ENCODE results near the gene FGD2. TPM values are rescaled to one million over a fixed set of nuclear protein-coding genes. Genes with fewer than 3 reads are reported as not detected.

FGD2 gene
- total and polyA plus RNA-seq, 2 donors (not counting 1 experiment from before 2014, with no cell fraction given) = 352 to 682 TPM

DNA sequence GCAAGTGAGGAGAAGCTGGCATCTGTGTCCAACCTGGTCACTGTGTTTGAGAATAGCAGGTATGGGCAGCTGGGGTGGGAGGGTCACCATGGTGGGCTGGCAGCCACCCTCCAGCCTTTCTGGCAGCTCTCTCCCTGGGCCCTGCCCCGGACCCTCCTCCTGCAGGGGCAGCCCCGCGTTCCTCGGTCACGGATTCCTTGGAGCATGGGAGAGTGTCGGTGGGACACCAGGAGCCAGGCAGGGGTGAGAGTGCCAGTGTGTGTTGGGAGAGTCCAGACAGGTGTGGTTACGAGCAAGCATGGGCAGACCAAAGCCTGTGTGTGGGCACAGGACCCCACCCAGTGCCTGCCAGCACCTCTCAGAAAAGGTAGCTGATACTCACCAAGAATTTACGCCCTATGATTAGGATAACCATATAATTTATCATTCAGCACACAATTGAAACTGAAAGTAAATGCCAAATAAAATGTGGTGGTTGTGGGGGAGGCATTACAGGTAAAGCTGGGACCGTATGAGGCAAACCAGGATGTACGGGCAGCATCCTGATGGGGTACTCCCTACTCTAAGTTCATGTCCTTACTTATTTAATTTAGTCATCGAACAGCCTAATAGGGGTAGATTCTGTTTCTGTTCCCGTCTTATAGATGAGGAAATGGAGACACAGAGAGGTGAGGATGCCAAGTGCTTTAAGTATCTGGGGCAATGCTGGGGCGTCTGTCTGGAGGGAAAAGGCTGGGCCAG, 542 bp downstream of the FGD2 start:
- peak overlapping the region; percentile 95 for H3K27ac Mint-ChIP-seq
- peaks cover 0 to 6% (median 0%) of the 10 kb centered on the region in 3 donors for H3K9me3 ChIP-seq (ENCODE audit: control extremely low read depth in 1 of 3, control insufficient read depth in 2 of 3, insufficient read depth in 1 of 3, low read length in 2 of 3)
- H3K4me3 Mint-ChIP-seq = peak overlapping the region; percentile 96
- H3K27me3 ChIP-seq (replicated peaks in 1 of 4; ENCODE audit: control extremely low read depth in 1 of 4, control insufficient read depth in 3 of 4, insufficient read depth in 4 of 4, low read length in 3 of 4) = no peaks in the 10 kb centered on the region
- 42% methylated on average over 9 of the region's 13 CpGs for WGBS (ENCODE audit: insufficient coverage)
- H3K4me1 ChIP-seq (ENCODE audit: control insufficient read depth in 2 of 2, insufficient read depth in 2 of 2, low read length in 2 of 2) = peaks cover 56 to 83% of the 10 kb centered on the region in 2 donors
- H3K9ac ChIP-seq (ENCODE audit: low read length) = peak overlapping the region; percentile 97
- H2AFZ ChIP-seq (ENCODE audit: insufficient read depth, low read depth, low read length, poor library complexity, severe bottlenecking) = peak overlapping the region; percentile 34
- CTCF ChIA-PET = interaction anchor here (1.1 to 5.1 kb wide), 13 partner anchors 12 to 253 kb away, joined by 3 to 113 read pairs (median 12); partner anchors contain the start of genes C6orf89, MTCH1, PIM1 and PPIL1
- ATAC-seq (ENCODE audit: low read depth) (peak; percentile 0), DNase-seq (peak; percentile 60)
- POLR2A ChIA-PET = interaction anchor here (0.7 to 4.0 kb wide), 7 partner anchors 10 to 165 kb away, joined by 3 to 40 read pairs (median 11); partner anchors contain the start of gene MTCH1
- H3K79me2 ChIP-seq (ENCODE audit: control insufficient read depth, insufficient read depth, low read length) = peaks cover 61% of the 10 kb centered on the region
- H3K9me3 Mint-ChIP-seq (ENCODE audit: insufficient read depth) = no peaks in the 10 kb centered on the region
- peaks cover 0 to 31% of the 10 kb centered on the region in 2 experiments for H3K36me3 ChIP-seq (replicated peaks in 1 of 2; ENCODE audit: control extremely low read depth in 1 of 2, control insufficient read depth in 1 of 2, extremely low read depth in 1 of 2, insufficient read depth in 2 of 2, low read length in 1 of 2)
- TF ChIP-seq, protein P1, sequence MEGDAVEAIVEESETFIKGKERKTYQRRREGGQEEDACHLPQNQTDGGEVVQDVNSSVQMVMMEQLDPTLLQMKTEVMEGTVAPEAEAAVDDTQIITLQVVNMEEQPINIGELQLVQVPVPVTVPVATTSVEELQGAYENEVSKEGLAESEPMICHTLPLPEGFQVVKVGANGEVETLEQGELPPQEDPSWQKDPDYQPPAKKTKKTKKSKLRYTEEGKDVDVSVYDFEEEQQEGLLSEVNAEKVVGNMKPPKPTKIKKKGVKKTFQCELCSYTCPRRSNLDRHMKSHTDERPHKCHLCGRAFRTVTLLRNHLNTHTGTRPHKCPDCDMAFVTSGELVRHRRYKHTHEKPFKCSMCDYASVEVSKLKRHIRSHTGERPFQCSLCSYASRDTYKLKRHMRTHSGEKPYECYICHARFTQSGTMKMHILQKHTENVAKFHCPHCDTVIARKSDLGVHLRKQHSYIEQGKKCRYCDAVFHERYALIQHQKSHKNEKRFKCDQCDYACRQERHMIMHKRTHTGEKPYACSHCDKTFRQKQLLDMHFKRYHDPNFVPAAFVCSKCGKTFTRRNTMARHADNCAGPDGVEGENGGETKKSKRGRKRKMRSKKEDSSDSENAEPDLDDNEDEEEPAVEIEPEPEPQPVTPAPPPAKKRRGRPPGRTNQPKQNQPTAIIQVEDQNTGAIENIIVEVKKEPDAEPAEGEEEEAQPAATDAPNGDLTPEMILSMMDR (IDR thresholded peaks at IDR 0.05) = no peak
- TF ChIP-seq EZH2 (IDR thresholded peaks at IDR 0.05; ENCODE audit: borderline replicate concordance, insufficient read depth, low read depth, low read length, poor library complexity, severe bottlenecking) = no peak
- no peaks in the 10 kb centered on the region for H3K27me3 Mint-ChIP-seq
- H4K20me1 ChIP-seq (ENCODE audit: control insufficient read depth, insufficient read depth, low read length, poor library complexity, severe bottlenecking) = peaks cover 55% of the 10 kb centered on the region
- H3K27ac ChIP-seq (ENCODE audit: low read length in 2 of 2) = peak overlapping the region; percentile 80 to 92
- H3K4me3 ChIP-seq (ENCODE audit: control extremely low read depth in 1 of 5, extremely low read depth in 1 of 5, insufficient read depth in 1 of 5, low read depth in 2 of 5, low read length in 4 of 5) = peak overlapping the region; percentile 82 to 97 (median 89)
- peak overlapping the region; percentile 92 for H3K4me2 ChIP-seq (replicated peaks; ENCODE audit: low read depth, low read length, poor library complexity, severe bottlenecking)
- intact Hi-C loops (cut with micrococcal nuclease) = loop anchor here (1.0 to 10.0 kb wide), 5 partner anchors 42 to 411 kb away; partner anchors contain the start of gene SRSF3
- peaks cover 82% of the 10 kb centered on the region for H3K4me1 Mint-ChIP-seq
